HG03095 (cell line): ENCODE data around the gene KIAA0319L.
A peak's percentile ranks its signal among the peaks of the same experiment; 100 is the strongest.

Experiments
- ATAC-seq: cut with Tn5 transposase; IDR thresholded peaks from one replicate; pipeline ENCODE4 v1.9.1; 2021; ENCODE audit warnings: moderate library complexity; ENCODE audit not compliant: unreplicated experiment

Gene KIAA0319L

DNA sequence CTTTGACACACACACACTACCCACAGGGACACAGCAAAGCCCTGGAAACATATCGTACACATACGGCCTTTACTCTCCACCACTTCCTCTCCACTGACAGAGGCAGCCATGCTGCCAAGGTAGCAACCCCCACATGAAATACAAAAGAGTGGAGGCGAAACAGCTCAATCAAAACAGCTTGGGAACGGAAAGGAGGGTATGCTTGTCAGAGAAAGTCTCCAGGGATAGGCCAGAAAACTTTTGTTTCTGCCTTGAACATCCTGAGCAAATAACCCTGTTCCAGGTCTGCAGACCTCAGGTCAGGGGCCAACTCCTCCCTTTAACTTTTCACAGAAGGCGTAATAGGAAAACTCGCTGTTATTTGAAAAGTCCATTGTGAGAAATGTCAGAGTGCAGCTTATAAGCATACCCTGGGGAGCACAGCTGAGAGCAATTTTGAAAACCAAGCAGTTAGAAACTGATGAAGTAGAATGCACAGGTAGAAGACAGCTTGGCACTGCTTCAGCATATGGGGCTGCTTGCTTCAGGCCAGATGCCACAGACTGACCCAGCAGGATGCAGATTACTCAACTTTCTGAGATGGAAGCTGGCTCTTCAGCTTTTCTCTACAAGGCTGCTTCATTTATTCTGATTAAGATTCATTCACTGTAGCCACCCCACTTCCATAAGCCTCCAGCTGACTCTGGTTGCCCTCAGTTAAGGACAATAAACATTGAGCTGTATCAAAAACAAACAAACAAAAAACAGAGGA is 18.0 kb downstream of the KIAA0319L start:
- peak; percentile 49 for ATAC-seq

- ATAC-seq = no peak
Observed at GRCh38 chr1:35537806-35538205, 19.4 kb downstream of the KIAA0319L start.

GRCh38 chr1:35536556-35537162 is 20.5 kb downstream of the KIAA0319L start:
- no peak for ATAC-seq

- ATAC-seq = no peak
Observed at GRCh38 chr1:35535243-35535642, 22.0 kb downstream of the KIAA0319L start.

GRCh38 chr1:35533586-35533985 is 23.6 kb downstream of the KIAA0319L start:
- ATAC-seq = no peak

DNA sequence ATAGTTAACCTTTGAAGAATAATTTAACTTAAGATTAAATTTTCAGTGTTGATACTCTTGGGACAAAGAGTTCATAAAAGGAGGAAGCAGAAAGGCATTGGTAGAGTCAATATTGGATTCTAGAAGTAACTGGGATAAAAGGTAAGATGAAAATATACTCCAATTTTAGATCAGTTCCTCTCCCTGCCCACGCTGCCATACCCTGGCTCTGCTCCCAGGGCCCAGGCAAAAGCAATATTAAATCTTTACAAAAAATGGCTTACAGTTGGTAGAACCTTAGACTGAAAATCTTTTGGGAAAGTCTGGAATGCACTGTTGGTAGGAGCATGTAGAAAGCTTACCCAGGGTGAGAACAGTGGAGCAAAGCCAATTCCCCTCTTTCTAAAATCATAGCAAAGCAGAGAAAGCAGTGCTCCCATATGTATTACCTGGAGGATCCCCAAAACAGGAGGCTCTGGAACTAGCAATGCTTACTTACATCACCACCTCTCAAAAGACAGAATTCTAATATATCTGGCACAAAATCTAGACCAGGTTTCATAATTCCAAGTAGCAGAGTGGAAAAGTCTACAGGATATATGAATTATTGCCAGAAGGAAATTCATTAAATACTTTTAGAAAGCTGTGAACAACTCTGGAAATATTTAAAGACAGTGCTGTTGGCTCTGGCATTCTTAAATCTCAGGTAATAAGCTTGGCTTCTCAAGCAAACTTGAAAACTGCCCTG is 24.5 kb downstream of the KIAA0319L start:
- no peak for ATAC-seq

DNA sequence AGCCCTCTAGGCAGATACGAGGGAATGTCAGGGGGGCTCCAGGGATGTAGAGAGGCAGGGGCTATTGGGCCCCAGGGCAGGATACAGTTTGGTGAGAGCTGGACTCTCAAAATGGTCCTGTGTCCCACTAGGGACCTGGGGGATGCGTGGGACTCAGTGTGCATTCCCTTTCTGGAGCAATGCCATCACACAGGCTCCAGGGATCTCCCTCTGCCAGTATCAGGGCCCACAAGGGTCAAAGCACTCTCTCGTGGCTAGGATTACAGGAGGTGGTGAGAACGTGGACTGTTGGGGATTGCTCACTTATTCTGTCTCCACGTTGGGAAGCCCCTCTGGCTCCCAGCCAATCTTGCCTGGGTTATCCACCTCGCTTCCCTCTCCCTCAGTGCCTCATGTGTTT is 25.8 kb downstream of the KIAA0319L start:
- ATAC-seq = no peak

GRCh38 chr1:35530946-35531345 is 26.3 kb downstream of the KIAA0319L start:
- ATAC-seq = no peak

DNA sequence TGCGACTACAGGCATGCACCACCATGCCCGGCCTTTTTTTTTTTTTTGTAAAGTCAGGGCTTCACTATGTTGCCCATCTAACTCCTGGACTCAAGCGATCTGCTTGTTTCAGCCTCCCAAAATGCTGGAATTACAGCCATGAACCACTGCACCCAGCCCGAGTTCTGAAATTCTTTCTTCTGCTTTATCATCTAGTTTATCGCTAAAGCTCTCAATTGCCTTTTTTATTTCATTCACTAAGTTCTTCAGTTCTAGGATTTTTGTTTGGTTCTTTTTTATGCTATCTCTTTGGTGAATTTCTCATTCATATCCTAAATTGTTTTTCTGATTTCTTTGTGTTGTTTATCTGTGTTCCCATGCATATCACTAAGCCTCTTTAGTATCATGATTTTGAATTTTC is 27.0 kb downstream of the KIAA0319L start:
- no peak for ATAC-seq

DNA sequence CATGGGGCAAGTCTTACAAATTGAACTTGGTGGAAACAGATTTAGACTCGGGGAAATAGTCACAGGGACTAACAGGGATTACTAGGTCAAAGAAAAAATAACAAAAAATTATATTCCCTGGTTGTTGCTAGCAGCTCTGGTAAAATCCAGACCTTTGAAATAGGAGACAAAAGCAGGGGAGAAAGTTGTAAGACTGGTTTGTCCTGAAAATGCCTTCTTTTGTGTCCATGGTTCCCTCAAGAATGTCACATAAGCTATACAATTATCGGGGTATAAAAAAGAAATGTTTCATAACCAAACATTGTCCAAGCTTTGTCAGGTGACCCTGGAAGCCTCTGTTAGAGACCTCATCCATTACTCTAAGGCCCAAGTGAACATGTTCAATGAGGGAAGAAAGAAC is 33.1 kb downstream of the KIAA0319L start:
- ATAC-seq = no peak

GRCh38 chr1:35519432-35519831 is 37.8 kb downstream of the KIAA0319L start:
- no peak for ATAC-seq

DNA sequence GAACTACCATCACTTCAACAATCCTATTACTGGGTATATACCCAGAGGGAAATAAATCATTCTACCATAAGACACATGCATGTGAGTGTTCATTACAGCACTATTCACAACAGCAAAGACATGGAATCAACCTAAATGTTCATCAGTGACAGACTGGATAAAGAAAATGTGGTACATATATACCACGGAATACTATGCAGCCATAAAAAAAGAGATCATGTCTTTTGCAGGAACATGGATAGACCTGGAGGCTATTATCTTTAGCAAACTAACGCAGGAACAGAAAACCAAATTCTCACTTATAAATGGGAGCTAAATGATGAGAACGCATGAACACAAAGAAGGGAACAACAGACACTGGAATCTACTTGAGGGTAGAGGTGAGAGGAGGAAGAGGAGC is 39.0 kb downstream of the KIAA0319L start:
- ATAC-seq = no peak

DNA sequence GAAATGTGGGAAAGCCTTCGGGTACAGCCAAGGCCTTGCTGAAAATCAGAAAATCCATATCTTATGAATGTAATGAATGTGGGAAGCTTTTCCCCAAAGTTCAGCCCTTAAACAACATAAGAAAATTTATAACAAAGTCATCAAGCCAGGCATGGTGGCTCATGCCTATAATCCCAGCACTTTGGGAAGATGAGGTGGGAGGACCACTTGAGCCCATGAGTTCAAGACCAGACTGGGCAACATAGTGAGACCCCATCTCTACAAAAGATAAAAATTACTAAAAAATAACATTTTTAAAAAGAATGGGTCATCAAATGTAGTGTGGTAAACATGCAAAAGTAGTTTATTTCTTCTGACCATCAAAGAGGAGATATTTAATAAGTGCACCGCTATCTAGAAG is 45.9 kb downstream of the KIAA0319L start:
- ATAC-seq = no peak

GRCh38 chr1:35509558-35509957 is 47.6 kb downstream of the KIAA0319L start:
- ATAC-seq = no peak

DNA sequence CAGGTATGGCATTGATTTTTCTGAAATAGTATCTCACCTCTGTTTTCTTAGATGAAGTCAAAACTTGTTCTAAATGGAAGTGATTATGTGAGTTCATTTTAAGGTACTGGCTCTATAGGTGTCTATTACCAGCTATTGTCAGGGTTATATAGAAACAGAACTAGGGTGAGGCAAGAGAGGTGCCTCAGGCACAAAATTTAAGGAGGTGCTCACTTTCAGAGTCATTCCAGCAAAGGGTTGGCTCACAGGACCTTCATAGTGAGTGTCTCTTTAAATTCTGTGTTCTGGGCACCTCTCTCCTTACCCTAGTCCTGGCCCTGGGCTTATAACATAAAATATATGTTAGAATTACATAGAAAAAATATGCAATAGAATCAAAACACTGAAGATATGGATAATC is 49.3 kb downstream of the KIAA0319L start:
- no peak for ATAC-seq

GRCh38 chr1:35506960-35507912 is 50.0 kb downstream of the KIAA0319L start:
- ATAC-seq = no peak

DNA sequence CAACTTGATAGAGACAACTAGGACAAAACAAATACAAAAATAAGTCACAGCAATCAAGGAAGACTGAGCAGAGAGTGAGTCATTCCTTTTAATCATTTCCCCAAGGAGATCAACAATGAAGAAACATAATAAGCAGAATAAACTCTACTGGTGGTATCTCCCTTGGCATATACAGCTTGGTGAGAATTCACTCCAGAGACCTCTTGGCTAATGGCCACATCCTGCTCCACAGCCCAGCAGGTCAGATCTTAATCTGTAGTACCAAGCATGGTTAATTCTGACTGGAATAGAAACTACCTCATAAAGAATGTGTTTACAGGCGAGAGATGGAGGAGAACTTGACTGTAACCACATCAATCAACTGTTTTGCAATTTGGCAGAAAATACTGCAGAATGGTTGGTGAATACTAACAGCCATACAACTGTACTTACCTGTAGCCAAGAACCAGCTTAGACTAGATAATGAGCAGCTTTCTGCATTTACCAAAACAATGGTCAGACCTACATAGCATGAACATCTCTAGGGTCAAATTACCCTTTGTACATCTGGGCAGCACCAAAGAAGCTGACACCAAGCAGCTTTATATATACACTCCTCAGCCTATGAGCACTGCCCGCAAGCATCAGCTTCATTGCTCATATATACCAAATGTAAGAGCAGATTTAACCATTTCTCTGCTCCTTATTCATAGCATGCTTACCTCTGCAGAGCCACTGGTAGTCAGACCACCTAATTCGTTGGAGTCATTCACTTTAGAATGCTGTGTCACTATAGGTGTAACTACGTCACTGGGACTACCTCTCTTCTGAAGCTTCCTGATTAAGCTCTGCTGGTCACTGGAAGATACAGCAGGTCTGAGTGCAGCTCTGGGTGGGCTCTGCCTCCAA is 51.0 kb downstream of the KIAA0319L start:
- no peak for ATAC-seq

DNA sequence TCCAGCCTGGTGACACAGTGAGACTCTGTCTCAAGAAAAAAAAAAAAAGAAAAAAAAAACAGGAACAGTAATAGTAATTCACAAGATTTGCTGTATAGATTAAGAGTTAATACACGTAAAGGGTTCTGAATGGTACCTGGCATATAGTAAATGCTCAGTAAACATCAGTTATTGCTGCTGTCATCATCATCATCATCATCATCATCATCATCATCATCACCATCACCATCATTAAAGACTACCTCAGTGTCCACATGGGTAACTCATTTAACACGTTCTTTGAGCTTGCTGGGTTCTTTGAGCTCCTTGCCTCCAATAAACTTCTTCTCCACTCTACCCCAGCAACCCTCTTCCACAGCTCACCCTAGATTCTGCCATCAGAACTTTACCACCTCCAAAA is 55.0 kb downstream of the KIAA0319L start:
- no peak for ATAC-seq

DNA sequence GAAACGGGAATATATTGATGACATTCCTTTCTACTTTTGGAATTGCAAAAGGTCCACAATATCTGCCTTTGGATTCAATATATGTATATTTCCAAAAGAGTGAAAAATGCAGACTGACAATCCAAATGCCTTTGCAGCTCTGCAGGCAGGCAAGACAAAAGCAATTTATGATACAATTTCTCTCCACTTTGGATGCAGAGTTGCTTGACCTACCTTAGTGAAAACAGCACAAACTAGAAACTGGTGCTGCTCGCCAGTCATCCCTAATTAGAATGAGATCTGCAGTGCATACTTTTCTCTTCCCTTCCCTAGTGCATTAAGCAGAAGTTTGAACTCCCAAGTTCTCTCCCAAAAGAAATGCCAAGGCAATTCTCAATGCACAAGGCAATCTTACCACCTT is 56.8 kb downstream of the KIAA0319L start:
- no peak for ATAC-seq

DNA sequence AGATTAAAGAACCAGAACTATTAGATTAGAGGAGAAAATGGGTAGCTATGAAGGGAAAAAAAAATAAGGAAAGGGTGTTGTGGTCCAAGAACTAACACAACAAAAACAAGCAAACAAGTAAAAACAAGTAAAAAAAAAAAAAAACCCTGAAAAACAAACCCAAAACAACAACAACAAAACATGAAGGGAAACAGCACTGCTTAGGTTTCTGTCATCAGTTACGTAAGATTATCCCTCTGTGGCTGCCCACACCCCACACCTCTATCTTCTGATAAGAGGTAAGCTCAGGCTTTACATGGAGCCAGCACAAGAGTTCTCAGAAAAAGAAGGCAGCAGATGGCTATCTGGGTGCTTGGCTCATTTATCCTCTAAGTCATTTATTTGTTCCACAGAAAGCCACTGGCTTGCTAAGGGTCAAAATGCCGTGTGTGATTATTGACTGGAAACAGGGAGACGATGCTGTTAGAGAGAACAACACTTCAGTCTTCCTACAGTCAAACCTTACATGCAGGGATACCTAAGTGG is 57.5 kb downstream of the KIAA0319L start:
- no peak for ATAC-seq
